Esophagus squamous epithelium (tissue), 5 donors: ENCODE results near the gene SIAE. TPM values are rescaled to one million over a fixed set of nuclear protein-coding genes. Genes with fewer than 3 reads are reported as not detected.

Experiments
- DNase-seq: peaks from one replicate; lab custom pipeline; 2025; lab: John Stamatoyannopoulos, UW
- H3K27ac ChIP-seq, 4 donors: fragments of 200-600 bp; sonication (generic); one replicate each; pipeline ENCODE4 v1.5.1; 2016 to 2019; ENCODE audit warnings: mild to moderate bottlenecking in 1 of 4
- H3K27me3 ChIP-seq, 4 donors: fragments of 200-600 bp; sonication (generic); 1 replicate in 3 of 4; 2 replicates in 1 of 4; pipeline versions ENCODE4 v1.5.1 to v1.6.0; 2017 to 2021; ENCODE audit warnings: antibody characterized with exemption in 1 of 4
- H3K36me3 ChIP-seq, 3 donors: fragments of 200-600 bp; sonication (generic); one replicate each; pipeline ENCODE4 v1.5.1; 2016 to 2019
- H3K4me1 ChIP-seq, 3 donors: fragments of 200-600 bp; sonication (generic); one replicate each; pipeline ENCODE4 v1.5.1; 2017 to 2019
- H3K4me3 ChIP-seq, 4 donors: fragments of 200-600 bp; sonication (generic); 1 replicate in 3 of 4; 2 replicates in 1 of 4; pipeline ENCODE4 v1.5.1; 2016 to 2019; ENCODE audit warnings: mild to moderate bottlenecking in 2 of 4, moderate library complexity in 1 of 4
- H3K9me3 ChIP-seq, 3 donors: fragments of 200-600 bp; sonication (generic); one replicate each; pipeline ENCODE4 v1.5.1; 2016 to 2019
- POLR2A ChIP-seq, 4 donors: fragments of 450-650 bp; IDR thresholded peaks; one replicate each; pipeline ENCODE4 v1.6.1; 2017; ENCODE audit warnings: antibody characterized with exemption in 4 of 4, mild to moderate bottlenecking in 4 of 4, moderate library complexity in 3 of 4
- WGBS, 2 donors: methylation state at CpG; one replicate each; pipeline ENCODE4 v1.1.5; 2018; 5-methylcytosine and 5-hydroxymethylcytosine counted together
- intact Hi-C: fragments of 100-400 bp; cut with DNase I; formaldehyde crosslinking; loops from one replicate; pipeline ENCODE4 v1.15.0; 2022
- small RNA-seq, 4 donors: library from RNA; depleted of rRNA; stranded (forward); fragments of <200 nt; gene quantifications; one replicate each; pipeline ENCODE3, GENCODE V24; 2016
- total RNA-seq, 4 donors: library from RNA; depleted of rRNA; stranded (reverse); fragments of >200 nt; gene quantifications; one replicate each; pipeline ENCODE4 v1.1.0, GENCODE V29; 2016
- TF ChIP-seq, protein P1 (sequence below), 6 experiments: fragments of 450-650 bp in 4 of 6; fragments of 200-600 bp in 2 of 6; sonication (generic) in 2 of 6; IDR thresholded peaks; one replicate each; pipeline ENCODE4 v1.5.1; 2016 to 2019; ENCODE audit warnings: antibody characterized with exemption in 6 of 6, mild to moderate bottlenecking in 4 of 6, moderate library complexity in 4 of 6
- donor health status: DM: yes; HTN: yes; CAD: no.

The SIAE gene
- total RNA-seq, 4 donors from 2014 or later = 5.7 to 19.6 (median 8.0) TPM

DNA sequence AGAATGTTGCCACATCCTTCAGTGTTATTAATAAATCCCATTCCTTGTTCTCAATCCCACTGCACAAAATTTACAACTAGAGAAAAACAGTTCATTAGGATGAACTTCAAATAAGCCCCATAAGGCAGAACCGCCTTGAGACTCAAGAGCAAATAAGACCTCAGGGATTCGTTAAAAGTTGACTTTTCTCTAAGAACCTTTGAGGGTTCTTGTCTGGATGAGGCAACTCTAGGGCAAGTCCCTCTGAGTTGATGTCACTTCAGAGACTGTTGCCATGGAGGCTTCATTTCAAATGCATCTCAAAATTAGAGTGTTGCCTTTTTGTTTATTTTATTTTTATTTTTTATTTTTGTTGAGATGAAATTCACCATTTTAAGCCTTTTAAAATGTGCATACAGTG, 82.1 kb downstream of the SIAE start:
- no peak overlapping the region for H3K4me3 ChIP-seq
- H3K9me3 ChIP-seq = no peaks in the 10 kb centered on the region
- no peak for DNase-seq
- H3K27ac ChIP-seq = no peak overlapping the region
- peaks cover 0 to 19% (median 0%) of the 10 kb centered on the region in 4 donors for H3K27me3 ChIP-seq
- H3K36me3 ChIP-seq = no peaks in the 10 kb centered on the region
- H3K4me1 ChIP-seq = no peaks in the 10 kb centered on the region
- WGBS, 2 donors = 54 to 63% methylated on average over 2 of the region's 2 CpGs
- TF ChIP-seq, protein P1, sequence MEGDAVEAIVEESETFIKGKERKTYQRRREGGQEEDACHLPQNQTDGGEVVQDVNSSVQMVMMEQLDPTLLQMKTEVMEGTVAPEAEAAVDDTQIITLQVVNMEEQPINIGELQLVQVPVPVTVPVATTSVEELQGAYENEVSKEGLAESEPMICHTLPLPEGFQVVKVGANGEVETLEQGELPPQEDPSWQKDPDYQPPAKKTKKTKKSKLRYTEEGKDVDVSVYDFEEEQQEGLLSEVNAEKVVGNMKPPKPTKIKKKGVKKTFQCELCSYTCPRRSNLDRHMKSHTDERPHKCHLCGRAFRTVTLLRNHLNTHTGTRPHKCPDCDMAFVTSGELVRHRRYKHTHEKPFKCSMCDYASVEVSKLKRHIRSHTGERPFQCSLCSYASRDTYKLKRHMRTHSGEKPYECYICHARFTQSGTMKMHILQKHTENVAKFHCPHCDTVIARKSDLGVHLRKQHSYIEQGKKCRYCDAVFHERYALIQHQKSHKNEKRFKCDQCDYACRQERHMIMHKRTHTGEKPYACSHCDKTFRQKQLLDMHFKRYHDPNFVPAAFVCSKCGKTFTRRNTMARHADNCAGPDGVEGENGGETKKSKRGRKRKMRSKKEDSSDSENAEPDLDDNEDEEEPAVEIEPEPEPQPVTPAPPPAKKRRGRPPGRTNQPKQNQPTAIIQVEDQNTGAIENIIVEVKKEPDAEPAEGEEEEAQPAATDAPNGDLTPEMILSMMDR (IDR thresholded peaks at IDR 0.05) = no peak
- intact Hi-C loops = no loop called here

DNA sequence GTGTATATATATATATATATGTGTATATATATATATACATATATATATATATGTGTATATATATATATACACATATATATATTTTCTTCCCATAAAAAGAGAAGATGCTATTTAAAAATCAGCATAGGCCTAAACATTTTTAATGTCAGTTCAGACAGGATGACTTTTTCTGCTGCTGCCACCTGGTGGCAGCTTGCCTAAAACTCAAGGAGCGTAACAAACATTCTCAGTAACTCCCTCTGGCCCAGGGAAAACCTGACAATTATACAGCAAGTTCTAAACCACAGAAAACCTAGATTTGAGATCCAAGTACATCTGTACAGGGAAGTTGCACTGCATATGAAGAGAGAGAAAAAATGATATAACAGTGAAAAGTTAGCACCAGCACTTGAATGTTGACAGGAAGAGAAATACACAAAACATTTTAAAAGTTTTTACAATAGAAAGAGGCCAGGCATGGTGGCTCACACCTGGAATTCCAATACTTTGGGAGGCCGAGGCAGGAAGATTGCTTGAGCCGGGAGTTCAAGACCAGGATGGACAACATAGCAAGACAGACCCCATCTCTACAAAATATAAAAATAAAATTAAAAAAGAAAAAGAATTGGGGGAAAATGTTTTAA, 87.2 kb downstream of the SIAE start:
- H3K27me3 ChIP-seq = peaks cover 0 to 6% (median 0%) of the 10 kb centered on the region in 4 donors
- 26 to 48% methylated on average over 3 of the region's 3 CpGs for WGBS, 2 donors
- no peaks in the 10 kb centered on the region for H3K9me3 ChIP-seq
- intact Hi-C loops = loop anchor here (10.0 kb wide), 1 partner anchor 162 kb away; the partner anchor contains the start of gene OR8B4
- no peak for DNase-seq
- no peak overlapping the region for H3K4me3 ChIP-seq
- no peak for TF ChIP-seq POLR2A (IDR thresholded peaks at IDR 0.05)
- TF ChIP-seq, protein P1 (IDR thresholded peaks at IDR 0.05) = peak in 5 of 6 experiments; percentile 14 to 55 (median 44)
- no peaks in the 10 kb centered on the region for H3K4me1 ChIP-seq
- no peaks in the 10 kb centered on the region for H3K36me3 ChIP-seq
- H3K27ac ChIP-seq = no peak overlapping the region

DNA sequence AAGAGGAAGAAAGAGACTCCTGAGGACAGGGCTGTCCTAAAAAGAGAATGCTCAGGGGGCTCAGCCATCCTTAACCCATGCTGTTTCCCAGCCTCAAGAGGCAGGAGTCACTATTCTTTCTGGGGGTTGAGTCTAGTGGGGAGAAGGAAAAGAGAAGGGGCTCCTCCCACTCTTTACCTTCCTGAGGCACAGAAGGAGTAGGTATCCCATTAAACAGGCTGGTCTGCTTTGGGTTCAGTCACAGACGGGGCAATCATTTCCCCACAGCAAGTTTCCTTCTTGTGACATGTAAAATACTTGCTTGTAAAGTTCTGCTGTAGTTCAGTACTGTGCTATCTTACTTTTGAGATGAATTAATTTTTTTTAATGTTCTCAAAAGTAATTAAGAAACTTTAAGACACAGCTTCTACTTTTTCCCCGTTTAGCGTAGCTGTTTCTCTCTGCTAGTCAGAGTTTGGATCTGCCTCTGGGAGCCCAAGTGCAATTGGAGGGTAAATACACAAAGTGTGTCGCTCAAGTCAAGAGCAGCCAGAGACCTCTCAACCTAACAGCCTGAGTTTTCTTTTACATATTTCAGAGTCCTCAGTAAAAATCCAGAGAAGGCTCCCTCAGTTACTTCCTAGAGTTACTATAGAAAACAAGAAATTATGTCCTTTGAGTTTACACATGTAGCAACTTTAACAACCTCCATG, 88.7 kb downstream of the SIAE start:
- no peak for TF ChIP-seq POLR2A (IDR thresholded peaks at IDR 0.05)
- TF ChIP-seq, protein P1 (IDR thresholded peaks at IDR 0.05) = no peak
- intact Hi-C loops = loop anchor here (10.0 kb wide), 1 partner anchor 160 kb away; the partner anchor contains the start of gene OR8B4
- no peak for DNase-seq
- H3K36me3 ChIP-seq = no peaks in the 10 kb centered on the region
- H3K27me3 ChIP-seq = peaks cover 0 to 6% (median 0%) of the 10 kb centered on the region in 4 donors
- WGBS, 2 donors = 70% methylated on average over 3 to 4 of the region's 4 CpGs
- no peaks in the 10 kb centered on the region for H3K9me3 ChIP-seq
- no peak overlapping the region for H3K4me3 ChIP-seq
- H3K4me1 ChIP-seq = no peaks in the 10 kb centered on the region
- no peak overlapping the region for H3K27ac ChIP-seq

DNA sequence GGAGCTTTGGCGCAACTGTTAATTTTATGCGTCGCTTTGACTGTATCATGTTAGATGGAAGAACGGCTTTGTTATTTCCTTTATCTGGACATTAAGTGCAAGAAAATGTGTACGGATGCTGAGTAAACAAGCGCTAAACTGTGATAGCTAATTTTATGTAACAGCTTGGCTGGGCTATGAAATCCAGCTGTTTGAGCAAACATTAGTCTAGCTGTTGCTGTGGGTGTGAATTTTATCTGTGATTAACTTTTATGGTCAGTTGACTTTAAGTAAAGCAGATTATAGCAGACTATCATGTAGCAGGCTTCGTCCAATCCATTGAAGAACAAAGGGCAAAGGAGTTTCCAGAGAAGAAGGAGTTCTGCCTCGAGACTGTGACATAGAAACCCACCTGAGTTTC, 89.8 kb downstream of the SIAE start:
- H3K4me1 ChIP-seq = no peaks in the 10 kb centered on the region
- H3K4me3 ChIP-seq = no peak overlapping the region
- H3K27me3 ChIP-seq = peaks cover 0 to 6% (median 0%) of the 10 kb centered on the region in 4 donors
- intact Hi-C loops = loop anchor here (10.0 kb wide), 1 partner anchor 159 kb away; the partner anchor contains the start of gene OR8B4
- no peaks in the 10 kb centered on the region for H3K9me3 ChIP-seq
- WGBS, 2 donors = 63 to 70% methylated on average over 8 of the region's 8 CpGs
- DNase-seq = no peak
- no peak overlapping the region for H3K27ac ChIP-seq
- no peaks in the 10 kb centered on the region for H3K36me3 ChIP-seq
- TF ChIP-seq, protein P1 (IDR thresholded peaks at IDR 0.05) = no peak
- TF ChIP-seq POLR2A (IDR thresholded peaks at IDR 0.05) = no peak

Small RNAs within 50 kb of the gene (small RNA-seq; reads per million reads assigned to genes)
- 0 reads per million in 4 donors for gene RNA5SP352

Other genes with a start within 250 kb of the SIAE start
- gene OR8B4, start 248.9 kb downstream of the SIAE start, total RNA-seq = not detected
- not detected for gene OR8B8, start 228.0 kb downstream of the SIAE start, total RNA-seq
- not detected for gene OR8B12, start 130.1 kb downstream of the SIAE start, total RNA-seq
- gene OR8A1, start 103.7 kb downstream of the SIAE start, total RNA-seq = not detected
- not detected for gene PANX3, start 62.3 kb downstream of the SIAE start, total RNA-seq
- 10 to 100 TPM; 15.4 to 31.2 (median 19.8) TPM for gene TBRG1, start 50.9 kb downstream of the SIAE start, total RNA-seq
- 1 to 10 TPM; 2.3 to 8.5 (median 6.0) TPM for gene SPA17, start 165 bp upstream of the SIAE start, total RNA-seq
- gene NRGN, start 66.2 kb upstream of the SIAE start, total RNA-seq = 1 to 10 TPM in 3 of 4 donors, under 1 TPM in 1; 0.83 to 5.0 (median 1.5) TPM
- gene VSIG2, start 78.5 kb upstream of the SIAE start, total RNA-seq = 10 to 100 TPM in 1 of 4 donors, 1 to 10 TPM in 3; 5.1 to 10.2 (median 7.6) TPM
- 10 to 100 TPM in 2 of 4 donors, 1 to 10 TPM in 2; 5.6 to 23.1 (median 9.7) TPM for gene ESAM, start 88.6 kb upstream of the SIAE start, total RNA-seq
- gene MSANTD2, start 126.7 kb upstream of the SIAE start, total RNA-seq = 10 to 100 TPM in 1 of 4 donors, 1 to 10 TPM in 3; 5.2 to 16.4 (median 6.7) TPM
- 10 to 100 TPM in 1 of 4 donors, 1 to 10 TPM in 3; 1.8 to 12.4 (median 3.8) TPM for gene ROBO3, start 191.7 kb upstream of the SIAE start, total RNA-seq
- gene ROBO4, start 224.1 kb upstream of the SIAE start, total RNA-seq = 10 to 100 TPM in 2 of 4 donors, 1 to 10 TPM in 2; 4.5 to 11.9 (median 8.6) TPM
- gene HEPN1, start 245.5 kb upstream of the SIAE start, total RNA-seq = not detected